ENCODE results near the gene NTNG2. TPM values are rescaled to one million over a fixed set of nuclear protein-coding genes. Genes with fewer than 3 reads are reported as not detected.

Gene NTNG2
- total RNA-seq (1.7 TPM), polyA plus RNA-seq (1.7 TPM)
- long read RNA-seq, donor 1: 0 reads
- long read RNA-seq, donor 2: 0 reads
- long read RNA-seq, donor 3: 0 reads
- long read RNA-seq, donor 4, partial matches to known transcripts: 0 of 1 reads
- long read RNA-seq, donor 4, other reads (novel, unspliced or antisense): 0 of 1 reads
- long read RNA-seq, donor 5: 0 reads
- long read RNA-seq, donor 6, partial matches to known transcripts: 0 of 1 reads
- long read RNA-seq, donor 6, other reads (novel, unspliced or antisense): 0 of 1 reads
- long read RNA-seq, donor 7: 0 reads
- long read RNA-seq, donor 8: 0 reads
- long read RNA-seq, donor 9, partial matches to known transcripts: 0 of 1 reads
- long read RNA-seq, donor 9, other reads (novel, unspliced or antisense): 0 of 1 reads
- long read RNA-seq, donor 10: 0 reads

GRCh38 chr9:132161743-132162184, at the start of gene NTNG2:
NTNG2 (plus strand) TSS chr9:132162058; CDS start chr9:132166832, 4,774 bp downstream.
- Histone ChIP-seq H3K4me1 (ENCODE audit: control insufficient read depth in 2 of 2, insufficient read depth in 2 of 2, low read length in 2 of 2) (peaks cover 0 to 9% of the 10 kb centered on the region in 2 donors), H3K9me3 (ENCODE audit: control insufficient read depth in 2 of 2, insufficient read depth in 1 of 2, low read length in 1 of 2) (no peaks in the 10 kb centered on the region), H3K4me3 (ENCODE audit: low read length in 2 of 2) (peak within 1 kb of the TSS; percentile 22 to 54), H3K36me3 (ENCODE audit: control insufficient read depth in 2 of 2, insufficient read depth in 2 of 2, low read length in 1 of 2) (no peaks in the 10 kb centered on the region), H3K27me3 (ENCODE audit: control insufficient read depth in 2 of 2, insufficient read depth in 1 of 2, low read length in 1 of 2) (peaks cover 72 to 93% of the 10 kb centered on the region in 2 donors), H3K27ac (ENCODE audit: low read depth in 1 of 2, low read length in 1 of 2) (no peak within 1 kb of the TSS)
- no peak for DNase-seq (ENCODE audit: low read depth in 6 of 9, low spot score in 9 of 9)
- WGBS: under 1% methylated on average over 67 of the region's 67 CpGs

- Histone ChIP-seq H3K27ac (ENCODE audit: low read depth in 1 of 2, low read length in 1 of 2) (no peak overlapping the region), H3K36me3 (ENCODE audit: control insufficient read depth in 2 of 2, insufficient read depth in 2 of 2, low read length in 1 of 2) (no peaks in the 10 kb centered on the region), H3K27me3 (ENCODE audit: control insufficient read depth in 2 of 2, insufficient read depth in 1 of 2, low read length in 1 of 2) (peaks cover 0 to 5% of the 10 kb centered on the region in 2 donors), H3K4me3 (ENCODE audit: low read length in 2 of 2) (no peak overlapping the region), H3K9me3 (ENCODE audit: control insufficient read depth in 2 of 2, insufficient read depth in 1 of 2, low read length in 1 of 2) (no peaks in the 10 kb centered on the region), H3K4me1 (ENCODE audit: control insufficient read depth in 2 of 2, insufficient read depth in 2 of 2, low read length in 2 of 2) (no peaks in the 10 kb centered on the region)
- 39% methylated on average over 18 of the region's 18 CpGs for WGBS
- peak; percentile 9 to 71 (median 34) for DNase-seq (ENCODE audit: low read depth in 6 of 9, low spot score in 9 of 9)
Measured at GRCh38 chr9:132114102-132114707, 47.7 kb upstream of the NTNG2 start.

- peaks cover 0 to 12% of the 10 kb centered on the region in 2 donors for H3K27me3 ChIP-seq (ENCODE audit: control insufficient read depth in 2 of 2, insufficient read depth in 1 of 2, low read length in 1 of 2)
- H3K36me3 ChIP-seq (ENCODE audit: control insufficient read depth in 2 of 2, insufficient read depth in 2 of 2, low read length in 1 of 2): no peaks in the 10 kb centered on the region
- H3K27ac ChIP-seq (ENCODE audit: low read depth in 1 of 2, low read length in 1 of 2): no peak overlapping the region
- 85% methylated on average over 3 of the region's 3 CpGs for WGBS
- DNase-seq (ENCODE audit: low read depth in 6 of 9, low spot score in 9 of 9): no peak
- no peaks in the 10 kb centered on the region for H3K4me1 ChIP-seq (ENCODE audit: control insufficient read depth in 2 of 2, insufficient read depth in 2 of 2, low read length in 2 of 2)
- no peaks in the 10 kb centered on the region for H3K9me3 ChIP-seq (ENCODE audit: control insufficient read depth in 2 of 2, insufficient read depth in 1 of 2, low read length in 1 of 2)
- no peak overlapping the region for H3K4me3 ChIP-seq (ENCODE audit: low read length in 2 of 2)
Measured at GRCh38 chr9:132116583-132116982, 45.3 kb upstream of the NTNG2 start.

GRCh38 chr9:132117694-132118093, 44.2 kb upstream of the NTNG2 start:
- Histone ChIP-seq H3K9me3 (ENCODE audit: control insufficient read depth in 2 of 2, insufficient read depth in 1 of 2, low read length in 1 of 2) (no peaks in the 10 kb centered on the region), H3K4me3 (ENCODE audit: low read length in 2 of 2) (no peak overlapping the region), H3K27me3 (ENCODE audit: control insufficient read depth in 2 of 2, insufficient read depth in 1 of 2, low read length in 1 of 2) (peaks cover 0 to 16% of the 10 kb centered on the region in 2 donors), H3K36me3 (ENCODE audit: control insufficient read depth in 2 of 2, insufficient read depth in 2 of 2, low read length in 1 of 2) (no peaks in the 10 kb centered on the region), H3K27ac (ENCODE audit: low read depth in 1 of 2, low read length in 1 of 2) (no peak overlapping the region), H3K4me1 (ENCODE audit: control insufficient read depth in 2 of 2, insufficient read depth in 2 of 2, low read length in 2 of 2) (no peaks in the 10 kb centered on the region)
- 92% methylated on average over 3 of the region's 3 CpGs for WGBS
- DNase-seq (ENCODE audit: low read depth in 6 of 9, low spot score in 9 of 9): no peak

- 96% methylated on average over 2 of the region's 2 CpGs for WGBS
- Histone ChIP-seq H3K27me3 (ENCODE audit: control insufficient read depth in 2 of 2, insufficient read depth in 1 of 2, low read length in 1 of 2) (peaks cover 5 to 32% of the 10 kb centered on the region in 2 donors), H3K9me3 (ENCODE audit: control insufficient read depth in 2 of 2, insufficient read depth in 1 of 2, low read length in 1 of 2) (peaks cover 0 to 2% of the 10 kb centered on the region in 2 donors), H3K4me3 (ENCODE audit: low read length in 2 of 2) (no peak overlapping the region), H3K27ac (ENCODE audit: low read depth in 1 of 2, low read length in 1 of 2) (no peak overlapping the region), H3K36me3 (ENCODE audit: control insufficient read depth in 2 of 2, insufficient read depth in 2 of 2, low read length in 1 of 2) (no peaks in the 10 kb centered on the region), H3K4me1 (ENCODE audit: control insufficient read depth in 2 of 2, insufficient read depth in 2 of 2, low read length in 2 of 2) (no peaks in the 10 kb centered on the region)
- DNase-seq (ENCODE audit: low read depth in 6 of 9, low spot score in 9 of 9): no peak
Measured at GRCh38 chr9:132121021-132121420, 40.8 kb upstream of the NTNG2 start.

- WGBS: 46% methylated on average over 6 of the region's 6 CpGs
- no peak for DNase-seq (ENCODE audit: low read depth in 6 of 9, low spot score in 9 of 9)
- Histone ChIP-seq H3K4me1 (ENCODE audit: control insufficient read depth in 2 of 2, insufficient read depth in 2 of 2, low read length in 2 of 2) (no peaks in the 10 kb centered on the region), H3K27ac (ENCODE audit: low read depth in 1 of 2, low read length in 1 of 2) (no peak overlapping the region), H3K27me3 (ENCODE audit: control insufficient read depth in 2 of 2, insufficient read depth in 1 of 2, low read length in 1 of 2) (peaks cover 8 to 58% of the 10 kb centered on the region in 2 donors), H3K9me3 (ENCODE audit: control insufficient read depth in 2 of 2, insufficient read depth in 1 of 2, low read length in 1 of 2) (peaks cover 0 to 2% of the 10 kb centered on the region in 2 donors), H3K4me3 (ENCODE audit: low read length in 2 of 2) (no peak overlapping the region), H3K36me3 (ENCODE audit: control insufficient read depth in 2 of 2, insufficient read depth in 2 of 2, low read length in 1 of 2) (no peaks in the 10 kb centered on the region)
Measured at GRCh38 chr9:132124800-132125199, 37.1 kb upstream of the NTNG2 start.

GRCh38 chr9:132125361-132125760, 36.5 kb upstream of the NTNG2 start:
- peaks cover 8 to 57% of the 10 kb centered on the region in 2 donors for H3K27me3 ChIP-seq (ENCODE audit: control insufficient read depth in 2 of 2, insufficient read depth in 1 of 2, low read length in 1 of 2)
- H3K4me3 ChIP-seq (ENCODE audit: low read length in 2 of 2): no peak overlapping the region
- H3K27ac ChIP-seq (ENCODE audit: low read depth in 1 of 2, low read length in 1 of 2): no peak overlapping the region
- H3K36me3 ChIP-seq (ENCODE audit: control insufficient read depth in 2 of 2, insufficient read depth in 2 of 2, low read length in 1 of 2): no peaks in the 10 kb centered on the region
- H3K9me3 ChIP-seq (ENCODE audit: control insufficient read depth in 2 of 2, insufficient read depth in 1 of 2, low read length in 1 of 2): peaks cover 0 to 2% of the 10 kb centered on the region in 2 donors
- 34% methylated on average over 7 of the region's 7 CpGs for WGBS
- DNase-seq (ENCODE audit: low read depth in 6 of 9, low spot score in 9 of 9): no peak
- H3K4me1 ChIP-seq (ENCODE audit: control insufficient read depth in 2 of 2, insufficient read depth in 2 of 2, low read length in 2 of 2): no peaks in the 10 kb centered on the region

GRCh38 chr9:132125944-132126679, 35.7 kb upstream of the NTNG2 start:
- no peak overlapping the region for H3K4me3 ChIP-seq (ENCODE audit: low read length in 2 of 2)
- peaks cover 0 to 2% of the 10 kb centered on the region in 2 donors for H3K9me3 ChIP-seq (ENCODE audit: control insufficient read depth in 2 of 2, insufficient read depth in 1 of 2, low read length in 1 of 2)
- WGBS: 41% methylated on average over 20 of the region's 20 CpGs
- no peaks in the 10 kb centered on the region for H3K4me1 ChIP-seq (ENCODE audit: control insufficient read depth in 2 of 2, insufficient read depth in 2 of 2, low read length in 2 of 2)
- DNase-seq (ENCODE audit: low read depth in 6 of 9, low spot score in 9 of 9): no peak
- no peaks in the 10 kb centered on the region for H3K36me3 ChIP-seq (ENCODE audit: control insufficient read depth in 2 of 2, insufficient read depth in 2 of 2, low read length in 1 of 2)
- H3K27me3 ChIP-seq (ENCODE audit: control insufficient read depth in 2 of 2, insufficient read depth in 1 of 2, low read length in 1 of 2): peaks cover 8 to 56% of the 10 kb centered on the region in 2 donors
- H3K27ac ChIP-seq (ENCODE audit: low read depth in 1 of 2, low read length in 1 of 2): no peak overlapping the region

All from thymus (tissue), 14 donors.